ENCODE results near the gene KLHL25.

Gene KLHL25

GRCh38 chr15:85743392-85744055, 51.2 kb downstream of the KLHL25 start:
- no peak for DNase-seq

- DNase-seq = no peak
Measured at GRCh38 chr15:85742186-85742821, 52.4 kb downstream of the KLHL25 start.

- DNase-seq = no peak
Measured at GRCh38 chr15:85741662-85742061, 53.1 kb downstream of the KLHL25 start.

GRCh38 chr15:85741021-85741421, 53.7 kb downstream of the KLHL25 start:
- no peak for DNase-seq

GRCh38 chr15:85737061-85737460, 57.7 kb downstream of the KLHL25 start:
- no peak for DNase-seq

- DNase-seq = no peak
Measured at GRCh38 chr15:85733416-85733815, 61.3 kb downstream of the KLHL25 start.

- peak; percentile 68 for DNase-seq
Measured at GRCh38 chr15:85730001-85730820, 64.5 kb downstream of the KLHL25 start.

DNA sequence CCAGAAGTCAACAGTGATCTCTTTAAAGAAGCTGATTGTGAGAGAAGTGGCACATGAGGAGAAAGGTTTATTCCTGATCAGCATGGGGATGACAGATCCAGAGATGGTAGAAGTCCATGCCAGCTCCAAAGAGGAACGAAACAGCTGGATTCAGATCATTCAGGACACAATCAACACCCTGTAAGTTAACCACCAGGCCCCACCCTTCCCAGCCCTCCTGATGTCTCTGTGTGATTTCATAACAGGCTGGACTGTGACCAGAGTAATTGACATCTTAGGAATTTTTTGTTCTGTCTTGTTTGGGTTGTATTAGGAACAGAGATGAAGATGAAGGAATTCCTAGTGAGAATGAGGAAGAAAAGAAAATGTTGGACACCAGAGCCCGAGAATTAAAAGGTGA, 67.7 kb downstream of the KLHL25 start:
- no peak for DNase-seq

- no peak for DNase-seq
Measured at GRCh38 chr15:85726454-85726853, 68.3 kb downstream of the KLHL25 start.

GRCh38 chr15:85725564-85725963, 69.2 kb downstream of the KLHL25 start:
- DNase-seq = no peak

- DNase-seq = no peak
Measured at GRCh38 chr15:85725019-85725418, 69.7 kb downstream of the KLHL25 start.

DNA sequence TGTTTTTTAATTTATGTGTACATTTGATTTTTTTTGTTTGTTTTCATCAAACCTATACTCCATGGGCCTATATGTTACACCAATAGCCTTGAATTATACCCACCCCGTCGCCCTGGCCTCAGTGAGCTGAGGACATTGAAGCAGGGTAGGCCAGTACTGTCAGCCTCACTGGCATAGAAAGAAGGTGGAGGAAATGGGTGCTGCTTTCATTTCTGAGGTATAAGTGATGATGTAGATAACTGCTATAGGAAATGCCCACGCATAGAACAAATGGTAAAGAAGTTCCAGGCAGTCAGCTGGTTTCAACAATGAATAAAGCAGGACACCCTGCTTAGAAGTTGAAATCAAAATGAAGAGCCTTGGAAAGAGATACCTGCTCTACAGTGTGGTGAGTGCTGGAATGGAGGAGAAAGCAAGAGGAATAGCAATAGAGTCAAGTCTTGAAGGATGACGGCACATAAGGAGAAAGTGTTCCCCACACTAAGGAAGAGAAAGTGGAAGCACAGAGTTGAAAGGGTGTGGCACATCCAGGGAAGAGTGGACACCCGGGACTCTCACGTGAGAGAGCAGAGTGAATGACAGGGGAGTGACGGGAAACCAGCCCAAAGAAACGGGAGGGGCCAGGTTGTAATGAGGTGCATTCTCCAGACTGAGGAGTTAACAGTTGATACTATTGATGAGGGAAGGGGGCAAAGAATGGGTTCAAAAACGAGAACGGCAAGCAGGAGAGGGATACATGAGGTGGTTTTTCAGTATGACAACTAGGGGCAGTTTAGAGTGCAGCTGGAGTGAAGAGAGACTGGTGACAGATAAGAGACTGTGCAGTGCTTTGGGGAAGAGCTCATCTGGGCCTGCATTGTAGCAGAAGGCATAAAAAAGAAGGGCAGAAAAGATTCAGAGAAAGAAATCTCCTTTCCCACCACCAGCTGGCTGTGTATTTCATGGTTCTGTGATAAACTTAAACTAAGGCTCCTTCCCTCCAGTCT, 70.5 kb downstream of the KLHL25 start:
- DNase-seq = peak; percentile 32

GRCh38 chr15:85722374-85723152, 72.2 kb downstream of the KLHL25 start:
- no peak for DNase-seq

DNA sequence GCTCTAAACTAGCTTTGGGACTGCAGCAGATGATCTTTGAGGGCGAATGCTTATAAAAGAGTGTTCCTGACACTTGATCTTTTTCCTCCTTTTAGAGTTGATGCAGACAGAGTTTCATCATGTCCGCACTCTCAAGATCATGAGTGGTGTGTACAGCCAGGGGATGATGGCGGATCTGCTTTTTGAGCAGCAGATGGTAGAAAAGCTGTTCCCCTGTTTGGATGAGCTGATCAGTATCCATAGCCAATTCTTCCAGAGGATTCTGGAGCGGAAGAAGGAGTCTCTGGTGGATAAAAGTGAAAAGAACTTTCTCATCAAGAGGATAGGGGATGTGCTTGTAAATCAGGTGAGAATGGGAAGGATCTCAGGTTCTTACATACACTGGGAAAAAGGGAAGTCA, 75.7 kb downstream of the KLHL25 start:
- DNase-seq = no peak

- no peak for DNase-seq
Measured at GRCh38 chr15:85718271-85718971, 76.3 kb downstream of the KLHL25 start.

GRCh38 chr15:85717212-85717611, 77.5 kb downstream of the KLHL25 start:
- no peak for DNase-seq

DNA sequence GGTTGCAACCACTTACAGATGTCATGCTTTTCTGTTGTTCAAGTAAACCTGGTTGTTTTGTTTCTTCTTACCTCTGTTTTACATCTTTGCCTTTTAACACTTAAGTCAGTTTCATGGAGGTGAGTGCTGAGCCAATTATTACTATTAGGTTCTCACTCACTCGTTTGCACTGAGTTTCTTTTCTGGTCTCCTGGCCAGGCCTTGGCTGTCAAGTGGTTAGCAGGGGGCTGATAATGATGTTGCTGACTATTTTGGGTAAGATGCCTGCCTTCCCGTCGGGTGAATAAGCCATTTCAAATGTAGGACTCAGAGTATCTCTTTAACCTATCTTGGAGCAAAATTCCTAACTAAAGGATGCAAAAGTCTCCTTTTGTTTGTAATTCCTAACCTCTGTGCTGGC, 78.5 kb downstream of the KLHL25 start:
- no peak for DNase-seq

- DNase-seq = peak; percentile 52
Measured at GRCh38 chr15:85711580-85712192, 83.0 kb downstream of the KLHL25 start.

DNA sequence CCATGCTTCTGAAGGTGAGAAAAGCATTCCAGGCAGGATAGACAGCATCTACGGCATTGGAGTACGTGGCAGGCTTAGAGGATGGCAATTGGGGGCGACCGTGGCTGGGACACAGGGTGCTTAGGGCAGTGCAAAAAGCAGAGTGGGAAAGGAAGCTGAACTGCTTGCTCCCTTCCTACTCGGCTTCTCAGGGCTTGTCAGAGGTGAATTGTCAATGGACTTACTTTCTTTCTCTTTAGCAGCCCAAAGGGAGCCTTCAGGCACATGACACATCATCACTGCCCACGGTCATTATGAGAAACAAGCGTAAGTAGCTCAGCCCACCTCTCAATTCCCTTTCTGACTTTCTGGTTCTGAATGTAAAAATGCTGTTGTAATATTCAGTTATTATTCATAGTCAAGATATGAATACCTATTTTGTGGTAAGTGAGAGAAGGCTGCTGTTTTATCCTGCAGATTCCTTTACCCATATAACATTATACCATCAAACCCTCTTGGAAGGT, 84.3 kb downstream of the KLHL25 start:
- peak; percentile 66 for DNase-seq
